HFF-Myc (cell line): ENCODE measurements around the gene GALNT13.

Experiments used
- DNase-seq: peaks from one replicate; pipeline ENCODE4 v3.0.0-alpha.2; 2011; ENCODE audit warnings: low read depth; ENCODE audit errors: extremely low read depth
- H3K4me3 ChIP-seq: replicated peaks from 2 replicates; pipeline ENCODE4 v1.5.1; 2011; ENCODE audit warnings: low read depth, mild to moderate bottlenecking, control low read depth, low read length
- CTCF ChIP-seq: IDR thresholded peaks from 2 replicates; pipeline ENCODE4 v1.5.1; 2012; ENCODE audit warnings: mild to moderate bottlenecking, low read depth, low read length, control low read depth; ENCODE audit errors: missing control alignments

Gene GALNT13

GRCh38 chr2:153871231-153872221 lies at the start of gene GALNT13:
Gene GALNT13, plus strand, starts transcription at chr2:153871922.
- no peak for TF ChIP-seq CTCF
- no peak for DNase-seq
- H3K4me3 ChIP-seq: no peak within 1 kb of the TSS

GRCh38 chr2:153823880-153824279 lies 47.8 kb upstream of the GALNT13 start:
- no peak overlapping the region for H3K4me3 ChIP-seq
- TF ChIP-seq CTCF: no peak
- DNase-seq: no peak

- H3K4me3 ChIP-seq: no peak overlapping the region
- no peak for DNase-seq
- TF ChIP-seq CTCF: no peak
Measured at GRCh38 chr2:153828335-153828734, 43.4 kb upstream of the GALNT13 start.

- TF ChIP-seq CTCF: no peak
- H3K4me3 ChIP-seq: no peak overlapping the region
- DNase-seq: no peak
Measured at GRCh38 chr2:153834662-153835061, 37.1 kb upstream of the GALNT13 start.

GRCh38 chr2:153858250-153858649 lies 13.5 kb upstream of the GALNT13 start:
- no peak for DNase-seq
- no peak for TF ChIP-seq CTCF
- H3K4me3 ChIP-seq: no peak overlapping the region

GRCh38 chr2:153864022-153864421 lies 7.7 kb upstream of the GALNT13 start:
- DNase-seq: no peak
- TF ChIP-seq CTCF: no peak
- H3K4me3 ChIP-seq: no peak overlapping the region
